Left lung (tissue), 10 donors: Measurements from ENCODE around the gene TMEM82. TPM values are rescaled to one million over a fixed set of nuclear protein-coding genes. Genes with fewer than 3 reads are reported as not detected.

Experiments used
- ATAC-seq: fragments of 200-7000 bp; cut with Tn5 transposase; one replicate; pipeline ENCODE4 v1.9.1; 2020; ENCODE audit warnings: moderate library complexity
- DNase-seq, 4 donors: peaks; one replicate each; pipeline ENCODE4 v3.0.0-alpha.2; 2013 to 2020
- H3K27ac ChIP-seq, 2 donors: fragments of 200-600 bp; sonication (generic) in 1 of 2; one replicate each; pipeline versions ENCODE4 v1.5.0 to v1.8.0; 2020 to 2021
- H3K27me3 ChIP-seq, 2 donors: fragments of 200-600 bp; sonication (generic) in 1 of 2; one replicate each; pipeline versions ENCODE4 v1.5.0 to v1.8.0; 2020 to 2021
- H3K36me3 ChIP-seq, 2 donors: fragments of 200-600 bp; sonication (generic) in 1 of 2; one replicate each; pipeline versions ENCODE4 v1.5.0 to v1.8.0; 2020 to 2021
- H3K4me1 ChIP-seq, 2 donors: fragments of 200-600 bp; one replicate each; pipeline ENCODE4 v1.8.0; 2021
- H3K4me3 ChIP-seq, 2 donors: fragments of 200-600 bp; sonication (generic) in 1 of 2; one replicate each; pipeline versions ENCODE4 v1.5.0 to v1.8.0; 2020 to 2021; ENCODE audit warnings: mild to moderate bottlenecking in 1 of 2
- H3K9me3 ChIP-seq, 2 donors: fragments of 200-600 bp; sonication (generic) in 1 of 2; one replicate each; pipeline versions ENCODE4 v1.5.0 to v1.8.0; 2020 to 2021
- CTCF ChIP-seq, 2 donors: fragments of 200-600 bp; sonication (generic) in 1 of 2; IDR thresholded peaks; one replicate each; pipeline versions ENCODE4 v1.5.0 to v1.8.0; 2021; ENCODE audit warnings: antibody characterized with exemption in 2 of 2
- intact Hi-C, 2 donors: fragments of 100-400 bp; cut with DNase I; formaldehyde crosslinking; loops; one replicate each; pipeline versions ENCODE4 v1.11.2 to v1.14.2; 2022
- polyA plus RNA-seq, 6 donors: library from polyadenylated mRNA; unstranded; fragments of 120-200 nt; gene quantifications; one replicate each; pipeline ENCODE4 v1.2.1, GENCODE V29; 2013; ENCODE audit not compliant: insufficient read length in 6 of 6
- total RNA-seq, 2 donors: library from RNA; stranded (reverse); fragmentation: NEBNext Ultra II Directional; extraction: Animal tissue kit (Norgen Biotek cat#: 25700); gene quantifications; one replicate each; pipeline ENCODE4 v1.2.1, GENCODE V29; 2021
- donor health status: DM: no; HTN: yes; CAD: no.
- donor health status: DM: no; HTN: no; CAD: no.

Gene TMEM82
- total and polyA plus RNA-seq, 8 donors, result 0.14 to 0.15 TPM; not detected in 6

- Histone ChIP-seq H3K4me3 (no peak overlapping the region), H3K27ac (no peak overlapping the region), H3K36me3 (no peaks in the 10 kb centered on the region), H3K27me3 (peaks cover 0 to 15% of the 10 kb centered on the region in 2 donors), H3K9me3 (no peaks in the 10 kb centered on the region), H3K4me1 (peaks cover 6 to 9% of the 10 kb centered on the region in 2 donors)
- intact Hi-C loops, result no loop called here
- ATAC-seq (no peak), DNase-seq (no peak)
- TF ChIP-seq CTCF (IDR thresholded peaks at IDR 0.05), result no peak
These were observed 9.4 kb downstream of the TMEM82 start for GRCh38 chr1:15751717-15752116.

GRCh38 chr1:15753776-15754175 is 11.5 kb downstream of the TMEM82 start:
- no peak overlapping the region for H3K27ac ChIP-seq
- H3K9me3 ChIP-seq, result no peaks in the 10 kb centered on the region
- no peak for DNase-seq
- H3K36me3 ChIP-seq, result no peaks in the 10 kb centered on the region
- no peak overlapping the region for H3K4me3 ChIP-seq
- peaks cover 1 to 35% of the 10 kb centered on the region in 2 donors for H3K27me3 ChIP-seq
- no peak for TF ChIP-seq CTCF (IDR thresholded peaks at IDR 0.05)
- peaks cover 16 to 25% of the 10 kb centered on the region in 2 donors for H3K4me1 ChIP-seq
- intact Hi-C loops, result no loop called here
- ATAC-seq, result no peak

GRCh38 chr1:15755021-15755645 is 12.8 kb downstream of the TMEM82 start:
- no peak for DNase-seq
- Histone ChIP-seq H3K27ac (no peak overlapping the region), H3K4me1 (peaks cover 10 to 31% of the 10 kb centered on the region in 2 donors), H3K9me3 (no peaks in the 10 kb centered on the region), H3K4me3 (no peak overlapping the region), H3K36me3 (no peaks in the 10 kb centered on the region), H3K27me3 (peaks cover 10 to 49% of the 10 kb centered on the region in 2 donors)
- no peak for TF ChIP-seq CTCF (IDR thresholded peaks at IDR 0.05)
- ATAC-seq, result no peak
- intact Hi-C loops, result no loop called here

- no peak for TF ChIP-seq CTCF (IDR thresholded peaks at IDR 0.05)
- ATAC-seq (no peak), DNase-seq (no peak)
- Histone ChIP-seq H3K27ac (no peak overlapping the region), H3K36me3 (no peaks in the 10 kb centered on the region), H3K4me3 (no peak overlapping the region), H3K9me3 (no peaks in the 10 kb centered on the region), H3K27me3 (peaks cover 11 to 54% of the 10 kb centered on the region in 2 donors), H3K4me1 (peaks cover 8 to 31% of the 10 kb centered on the region in 2 donors)
- intact Hi-C loops, result no loop called here
These were observed 13.3 kb downstream of the TMEM82 start for GRCh38 chr1:15755646-15756040.

- DNase-seq, result no peak
- Histone ChIP-seq H3K27ac (no peak overlapping the region), H3K27me3 (peaks cover 14 to 61% of the 10 kb centered on the region in 2 donors), H3K4me3 (no peak overlapping the region), H3K36me3 (no peaks in the 10 kb centered on the region), H3K9me3 (no peaks in the 10 kb centered on the region), H3K4me1 (peaks cover 11 to 31% of the 10 kb centered on the region in 2 donors)
- TF ChIP-seq CTCF (IDR thresholded peaks at IDR 0.05), result no peak
- ATAC-seq, result no peak
- intact Hi-C loops, result no loop called here
These were observed 14.1 kb downstream of the TMEM82 start for GRCh38 chr1:15756143-15757015.
